Activated CD4-positive, CD25-positive, alpha-beta regulatory T cell treated with anti-CD3 and anti-CD28 coated beads, Interleukin-2, amount 50 U/mL, for 72 hours (primary cell): ENCODE results near the gene AFF3.
A peak's percentile ranks its signal among the peaks of the same experiment; 100 is the strongest.
"Not testable (repeated sequence)": the region's sequence is repeated elsewhere in the genome, so short reads cannot be mapped to it uniquely, and the experiment has no call there.

Experiments used
- DNase-seq: peaks from one replicate; pipeline ENCODE4 v3.0.0; 2021

The AFF3 gene, protein sequence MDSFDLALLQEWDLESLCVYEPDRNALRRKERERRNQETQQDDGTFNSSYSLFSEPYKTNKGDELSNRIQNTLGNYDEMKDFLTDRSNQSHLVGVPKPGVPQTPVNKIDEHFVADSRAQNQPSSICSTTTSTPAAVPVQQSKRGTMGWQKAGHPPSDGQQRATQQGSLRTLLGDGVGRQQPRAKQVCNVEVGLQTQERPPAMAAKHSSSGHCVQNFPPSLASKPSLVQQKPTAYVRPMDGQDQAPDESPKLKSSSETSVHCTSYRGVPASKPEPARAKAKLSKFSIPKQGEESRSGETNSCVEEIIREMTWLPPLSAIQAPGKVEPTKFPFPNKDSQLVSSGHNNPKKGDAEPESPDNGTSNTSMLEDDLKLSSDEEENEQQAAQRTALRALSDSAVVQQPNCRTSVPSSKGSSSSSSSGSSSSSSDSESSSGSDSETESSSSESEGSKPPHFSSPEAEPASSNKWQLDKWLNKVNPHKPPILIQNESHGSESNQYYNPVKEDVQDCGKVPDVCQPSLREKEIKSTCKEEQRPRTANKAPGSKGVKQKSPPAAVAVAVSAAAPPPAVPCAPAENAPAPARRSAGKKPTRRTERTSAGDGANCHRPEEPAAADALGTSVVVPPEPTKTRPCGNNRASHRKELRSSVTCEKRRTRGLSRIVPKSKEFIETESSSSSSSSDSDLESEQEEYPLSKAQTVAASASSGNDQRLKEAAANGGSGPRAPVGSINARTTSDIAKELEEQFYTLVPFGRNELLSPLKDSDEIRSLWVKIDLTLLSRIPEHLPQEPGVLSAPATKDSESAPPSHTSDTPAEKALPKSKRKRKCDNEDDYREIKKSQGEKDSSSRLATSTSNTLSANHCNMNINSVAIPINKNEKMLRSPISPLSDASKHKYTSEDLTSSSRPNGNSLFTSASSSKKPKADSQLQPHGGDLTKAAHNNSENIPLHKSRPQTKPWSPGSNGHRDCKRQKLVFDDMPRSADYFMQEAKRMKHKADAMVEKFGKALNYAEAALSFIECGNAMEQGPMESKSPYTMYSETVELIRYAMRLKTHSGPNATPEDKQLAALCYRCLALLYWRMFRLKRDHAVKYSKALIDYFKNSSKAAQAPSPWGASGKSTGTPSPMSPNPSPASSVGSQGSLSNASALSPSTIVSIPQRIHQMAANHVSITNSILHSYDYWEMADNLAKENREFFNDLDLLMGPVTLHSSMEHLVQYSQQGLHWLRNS (N-terminal part only)

DNA sequence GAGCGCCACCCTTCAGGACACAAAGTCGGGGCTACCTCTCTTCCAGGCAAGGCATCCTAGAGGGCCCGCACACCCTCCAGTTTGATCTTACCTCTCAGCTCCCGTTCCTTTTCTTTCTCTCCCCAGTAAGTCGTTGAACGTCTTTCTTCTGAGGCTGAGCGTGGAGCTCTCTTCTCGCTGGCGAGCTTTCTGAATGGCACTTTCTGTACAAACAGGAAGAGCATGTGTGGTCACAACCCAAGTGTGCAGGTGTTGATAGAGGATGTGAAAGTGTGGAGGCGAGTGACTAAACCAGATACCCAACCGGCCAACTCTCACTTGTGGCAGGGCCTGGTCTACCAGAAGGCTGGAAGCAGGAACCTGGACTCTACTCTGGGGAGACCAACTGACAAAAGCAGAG, at the start of gene AFF3:
Gene AFF3, minus strand, starts transcription at position 198 of the 400 bp plus-strand sequence. CDS start 38,136 bp downstream, outside the sequence.
- DNase-seq, result peak; percentile 62

DNA sequence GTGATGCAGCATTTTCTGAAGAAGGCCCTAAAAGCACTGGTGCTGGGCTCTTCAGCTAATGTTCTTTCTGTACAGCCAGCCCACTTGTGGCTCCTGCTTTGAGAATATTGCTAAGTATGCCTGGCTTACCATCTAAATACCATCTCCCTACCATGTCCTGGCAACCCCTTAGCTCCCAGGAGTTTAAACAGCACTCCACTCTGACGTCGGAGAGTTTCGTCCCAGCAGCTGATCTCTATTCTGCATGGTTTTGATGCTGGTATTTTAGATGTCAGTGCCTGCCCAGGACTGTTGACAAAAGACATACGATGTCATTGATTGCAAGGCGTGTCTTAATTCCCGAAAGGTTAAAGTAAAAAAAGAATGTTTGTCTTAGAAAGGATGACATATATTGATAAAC, 47.0 kb upstream of the AFF3 start:
- DNase-seq, result no peak

DNA sequence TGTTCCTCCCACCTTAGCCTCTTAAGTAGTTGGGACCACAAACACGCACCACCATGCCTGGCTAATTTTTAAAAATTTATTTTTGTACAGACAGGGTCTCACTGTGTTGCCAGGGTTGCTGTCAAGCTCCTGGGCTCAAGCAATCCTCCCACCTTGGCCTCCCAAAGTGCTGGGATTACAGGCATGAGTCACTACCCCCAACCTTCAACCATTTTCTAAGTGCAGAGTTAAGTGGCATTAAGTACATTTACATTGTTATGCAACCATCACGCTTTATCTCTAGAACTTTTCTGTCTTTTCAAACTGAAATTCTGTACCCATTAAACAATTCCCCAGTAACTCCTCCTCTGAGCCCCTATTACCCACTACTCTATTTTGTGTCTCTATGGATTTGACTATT, 45.9 kb upstream of the AFF3 start:
- no peak for DNase-seq

- no peak for DNase-seq
Observed at GRCh38 chr2:100186126-100186525, 43.7 kb upstream of the AFF3 start.

DNA sequence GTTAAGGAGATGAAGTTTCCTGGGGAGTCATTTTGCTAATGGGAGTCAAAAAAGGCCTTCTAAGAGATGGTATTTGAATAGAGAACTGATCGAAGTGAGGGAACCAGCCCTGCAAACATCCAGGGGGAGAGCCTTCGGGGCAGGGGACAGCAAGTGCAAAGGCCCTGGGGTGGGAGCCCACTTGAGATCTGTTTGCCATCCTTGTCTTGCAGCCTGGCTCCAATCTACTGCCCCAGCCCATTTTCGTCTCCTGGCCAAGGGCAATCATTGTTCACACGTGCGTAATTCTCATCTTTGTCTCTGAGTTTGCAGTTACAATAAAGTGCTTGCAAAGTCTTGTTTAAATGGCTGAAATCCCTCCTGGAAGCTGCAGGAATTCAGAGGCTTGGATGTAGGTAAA, 43.1 kb upstream of the AFF3 start:
- no peak for DNase-seq

- DNase-seq, result no peak
Observed at GRCh38 chr2:100185105-100185504, 42.7 kb upstream of the AFF3 start.

DNA sequence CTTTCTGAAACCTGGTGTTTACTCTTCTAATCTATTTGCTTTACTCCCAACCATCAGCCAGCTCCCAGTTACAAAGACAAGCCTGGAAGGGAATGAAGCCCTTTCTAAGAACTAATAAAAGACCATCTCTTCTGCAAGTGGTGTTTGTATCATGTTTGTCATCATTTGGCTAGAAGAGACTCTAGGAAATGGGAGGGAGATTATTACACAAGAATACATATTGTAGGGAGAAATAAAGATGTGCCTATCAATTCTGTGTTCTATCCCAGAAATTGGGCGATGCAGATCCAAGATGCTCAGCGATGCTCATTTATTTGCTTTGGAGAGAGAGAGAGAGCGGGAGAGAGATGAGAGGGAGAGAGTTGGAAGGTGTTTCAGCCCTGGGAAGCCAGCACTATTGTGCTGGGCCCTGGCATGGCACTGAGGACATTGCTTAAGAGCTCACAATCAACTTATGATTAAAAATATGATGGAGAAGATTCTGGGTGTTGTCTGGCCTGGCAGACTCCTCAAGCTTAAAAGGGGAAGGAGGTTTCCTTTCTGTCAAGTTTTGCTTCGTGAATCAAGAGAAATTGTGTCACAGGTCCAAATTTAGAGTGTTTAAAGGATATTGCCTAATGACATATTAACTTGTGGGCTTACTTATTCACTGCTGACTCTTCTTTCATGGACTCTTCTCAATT, 41.8 kb upstream of the AFF3 start:
- DNase-seq, result no peak

GRCh38 chr2:100182494-100183361, 40.3 kb upstream of the AFF3 start:
- DNase-seq, result no peak

DNA sequence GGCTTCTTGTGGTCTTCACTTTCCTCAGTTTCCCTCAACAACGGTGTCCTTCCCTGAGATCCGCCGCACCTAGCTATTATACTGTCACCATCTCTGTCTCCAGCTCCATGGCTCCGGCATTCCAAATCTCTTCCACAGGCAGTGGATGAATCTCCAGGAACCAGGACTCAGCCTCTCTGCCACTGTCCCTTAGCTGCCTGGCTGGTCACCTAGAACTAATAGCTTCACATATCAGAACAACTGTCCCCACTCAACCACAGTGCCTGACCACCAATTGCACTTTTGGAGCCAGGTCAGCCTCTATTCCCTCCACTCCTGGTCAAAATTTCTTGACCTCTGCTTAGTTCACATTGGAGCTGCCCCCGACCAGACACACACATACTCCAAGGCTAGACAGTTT, 38.1 kb upstream of the AFF3 start:
- no peak for DNase-seq

GRCh38 chr2:100179806-100180205, 37.4 kb upstream of the AFF3 start:
- no peak for DNase-seq

GRCh38 chr2:100178864-100179263, 36.5 kb upstream of the AFF3 start:
- no peak for DNase-seq

- DNase-seq, result no peak
Observed at GRCh38 chr2:100178085-100178788, 35.8 kb upstream of the AFF3 start.

DNA sequence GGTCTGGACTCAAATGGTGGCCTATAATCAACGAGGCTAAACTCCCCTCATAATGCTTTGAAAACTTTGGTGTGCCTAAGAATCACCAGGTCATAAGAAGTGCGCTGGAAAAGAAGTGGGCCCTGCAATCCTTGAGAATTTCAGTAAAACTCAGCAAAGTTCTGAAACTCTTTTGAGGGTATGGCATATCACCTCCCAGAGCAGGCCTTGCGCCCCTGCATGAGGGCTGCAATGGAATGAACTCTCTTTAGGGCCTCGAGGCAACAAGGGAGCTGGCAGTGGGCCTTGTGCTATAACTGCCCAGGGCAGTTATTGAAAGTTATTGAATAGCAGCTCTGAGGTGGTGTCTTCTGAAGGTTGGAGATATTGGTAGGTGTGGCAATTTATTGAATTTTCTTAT, 34.5 kb upstream of the AFF3 start:
- DNase-seq, result no peak

GRCh38 chr2:100174026-100174431, 31.6 kb upstream of the AFF3 start:
- no peak for DNase-seq

DNA sequence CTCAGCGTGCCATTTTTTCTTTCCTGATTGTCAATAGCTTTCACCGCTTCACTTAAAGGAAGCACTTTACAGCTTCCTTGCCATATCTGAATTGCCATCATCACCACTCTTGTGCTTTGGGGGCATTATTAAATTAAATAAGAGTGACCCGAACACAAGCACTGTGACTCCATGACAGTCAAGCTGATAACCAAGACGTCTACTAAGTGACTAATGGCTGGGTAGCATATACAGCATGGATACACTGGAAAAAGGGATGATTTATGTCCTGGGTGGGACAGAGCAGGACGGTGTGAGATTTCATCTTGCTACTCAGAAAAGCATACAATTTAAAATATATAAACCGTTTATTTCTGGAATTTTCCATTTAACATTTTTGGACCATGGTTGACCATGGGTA, 24.3 kb upstream of the AFF3 start:
- DNase-seq, result no peak

DNA sequence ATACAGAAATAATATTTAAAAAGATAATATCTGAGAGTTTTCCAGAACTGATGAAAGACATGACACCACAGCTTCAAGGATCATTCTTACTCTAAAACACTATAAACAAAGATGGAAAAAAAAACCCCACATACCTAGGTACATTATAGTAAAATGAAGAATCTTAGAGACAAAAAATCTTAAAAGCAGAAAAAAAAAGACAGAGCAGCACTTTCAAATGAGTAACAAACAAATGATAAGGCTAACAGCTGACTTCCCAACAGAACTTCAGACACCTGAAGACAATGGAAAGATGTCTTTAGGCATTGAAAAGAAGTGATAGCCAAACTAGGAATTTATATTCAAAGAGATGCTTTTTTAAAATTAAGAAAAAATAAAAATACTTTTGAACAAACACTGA, 21.2 kb upstream of the AFF3 start:
- DNase-seq, result no peak

DNA sequence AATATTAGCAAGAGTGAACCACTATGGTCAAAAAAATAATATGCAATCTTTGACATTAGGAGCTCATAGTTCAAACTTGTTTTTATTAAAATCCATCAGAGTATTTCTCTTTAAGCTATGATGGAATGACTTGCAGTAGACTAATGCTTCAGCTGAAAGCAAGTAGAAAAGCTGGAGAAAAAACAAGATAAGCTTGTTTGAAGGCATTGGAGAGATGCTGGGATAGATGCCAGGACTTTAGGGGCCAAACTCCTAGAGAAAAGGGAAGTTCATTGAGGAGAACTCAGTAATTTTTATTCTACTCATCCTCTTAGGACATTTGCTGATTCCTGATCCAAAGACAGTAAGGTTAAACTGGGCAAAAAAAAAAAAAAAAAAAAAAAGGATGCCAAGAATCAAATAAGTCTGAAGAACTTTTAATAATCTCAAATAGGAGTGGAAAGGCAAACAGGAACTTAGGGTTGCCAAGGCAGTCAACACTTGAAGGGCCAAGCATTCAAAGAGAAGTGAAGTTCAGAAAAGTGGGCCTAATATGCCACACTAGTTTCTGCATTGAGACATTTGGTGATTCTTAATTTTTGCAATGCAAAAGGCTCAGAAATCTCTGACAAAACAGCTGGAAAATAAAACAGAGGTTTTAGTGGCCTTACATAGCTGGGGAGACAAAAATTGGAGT, 19.7 kb upstream of the AFF3 start:
- no peak for DNase-seq

- DNase-seq, result no peak
Observed at GRCh38 chr2:100160396-100160795, 18.0 kb upstream of the AFF3 start.

DNA sequence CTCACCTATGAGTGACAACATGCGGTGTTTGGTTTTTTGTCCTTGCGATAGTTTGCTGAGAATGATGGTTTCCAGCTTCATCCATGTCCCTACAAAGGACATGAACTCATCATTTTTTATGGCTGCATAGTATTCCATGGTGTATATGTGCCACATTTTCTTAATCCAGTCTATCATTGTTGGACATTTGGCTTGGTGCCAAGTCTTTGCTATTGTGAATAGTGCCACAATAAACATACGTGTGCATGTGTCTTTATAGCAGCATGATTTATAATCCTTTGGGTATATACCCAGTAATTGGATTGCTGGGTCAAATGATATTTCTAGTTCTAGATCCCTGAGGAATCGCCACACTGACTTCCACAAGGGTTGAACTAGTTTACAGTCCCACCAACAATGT, 9.4 kb upstream of the AFF3 start:
- not testable (repeated sequence) for DNase-seq

- no peak for DNase-seq
Observed at GRCh38 chr2:100151310-100151709, 8.9 kb upstream of the AFF3 start.
